ENCODE measurements around the gene ANO2.

The ANO2 gene

DNA sequence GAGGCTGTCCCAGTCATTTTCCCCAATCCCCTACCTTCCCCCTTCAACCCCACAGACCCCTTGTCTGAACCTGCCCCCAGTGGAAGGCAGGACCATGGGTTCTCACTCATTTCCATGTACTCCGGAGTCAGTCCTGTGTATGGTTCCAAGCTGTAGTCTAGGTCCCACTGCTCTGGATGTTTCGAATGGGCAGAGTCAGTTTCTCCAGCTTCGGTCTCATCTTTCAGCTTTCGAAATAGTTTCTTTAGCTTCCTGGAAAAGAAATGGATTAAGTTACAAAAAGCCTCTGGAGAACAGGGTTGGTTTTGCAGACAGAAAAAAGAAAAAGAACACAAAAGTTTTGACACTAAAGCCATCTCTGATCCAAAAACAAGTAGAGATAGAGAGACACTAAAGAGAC lies 345.7 kb downstream of the ANO2 start:
- Histone ChIP-seq H2AFZ (ENCODE audit: low read depth, low read length) (no peak overlapping the region), H3K27me3 (ENCODE audit: insufficient read depth, low read length) (no peaks in the 10 kb centered on the region), H3K4me3 (ENCODE audit: low read length) (no peak overlapping the region), H3K4me1 (ENCODE audit: insufficient read depth, low read length) (no peaks in the 10 kb centered on the region), H3K36me3 (ENCODE audit: insufficient read depth, low read length) (no peaks in the 10 kb centered on the region), H3K9me3 (ENCODE audit: low read length) (no peaks in the 10 kb centered on the region)

GRCh38 chr12:5593998-5594397 lies 351.1 kb downstream of the ANO2 start:
- Histone ChIP-seq H3K9me3 (ENCODE audit: low read length) (no peaks in the 10 kb centered on the region), H2AFZ (ENCODE audit: low read depth, low read length) (no peak overlapping the region), H3K36me3 (ENCODE audit: insufficient read depth, low read length) (no peaks in the 10 kb centered on the region)

DNA sequence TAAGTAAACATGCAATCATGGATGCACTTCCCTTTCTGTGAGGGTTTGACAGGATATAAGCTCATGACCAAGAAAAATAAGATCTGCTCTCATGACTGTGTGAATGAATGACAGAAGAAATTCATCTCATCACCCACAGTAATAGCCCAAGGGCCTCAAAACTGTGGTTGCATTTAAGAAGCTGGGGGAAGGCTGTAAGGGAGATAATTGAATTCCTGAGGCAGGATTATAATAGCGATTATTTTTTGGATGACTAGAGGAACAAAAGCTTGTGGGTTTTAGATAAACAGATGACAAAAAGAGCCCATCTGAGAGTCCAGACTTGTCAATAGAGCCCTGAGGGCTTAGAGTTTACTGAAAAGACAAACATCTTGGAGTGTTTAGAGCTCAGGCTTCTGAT lies 352.0 kb downstream of the ANO2 start:
- H3K27me3 ChIP-seq (ENCODE audit: insufficient read depth, low read length) = no peaks in the 10 kb centered on the region
- H2AFZ ChIP-seq (ENCODE audit: low read depth, low read length) = no peak overlapping the region
- no peaks in the 10 kb centered on the region for H3K9me3 ChIP-seq (ENCODE audit: low read length)
- H3K36me3 ChIP-seq (ENCODE audit: insufficient read depth, low read length) = no peaks in the 10 kb centered on the region
- H3K4me1 ChIP-seq (ENCODE audit: insufficient read depth, low read length) = peaks cover 10% of the 10 kb centered on the region
- H3K4me3 ChIP-seq (ENCODE audit: low read length) = no peak overlapping the region

More at GRCh38 chr12:5593998-5594397, 351.1 kb downstream of the ANO2 start:
- Histone ChIP-seq H3K4me3 (ENCODE audit: low read length) (no peak overlapping the region), H3K27me3 (ENCODE audit: insufficient read depth, low read length) (no peaks in the 10 kb centered on the region), H3K4me1 (ENCODE audit: insufficient read depth, low read length) (peaks cover 10% of the 10 kb centered on the region)

DNA sequence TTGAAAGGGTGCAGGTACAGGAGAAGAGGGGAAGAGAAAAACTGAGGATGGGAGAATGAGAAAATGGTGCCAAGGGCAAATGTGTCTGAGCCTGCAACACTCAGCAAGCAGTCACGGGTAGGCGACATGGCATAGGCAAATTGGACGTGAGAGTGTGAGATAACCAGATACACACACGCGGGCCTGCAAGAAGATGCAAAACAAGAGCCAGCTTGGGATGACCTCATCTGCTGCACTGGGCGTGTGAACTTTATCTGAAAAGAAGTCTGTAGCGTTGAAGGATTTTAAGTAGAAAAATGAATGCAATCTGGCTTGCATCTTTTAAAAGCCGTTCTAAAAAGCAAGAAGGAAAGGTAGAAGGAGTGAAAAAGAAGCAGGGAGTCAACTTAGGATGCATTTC lies 352.7 kb downstream of the ANO2 start:
- H3K27me3 ChIP-seq (ENCODE audit: insufficient read depth, low read length) = no peaks in the 10 kb centered on the region
- H3K4me3 ChIP-seq (ENCODE audit: low read length) = no peak overlapping the region
- H3K36me3 ChIP-seq (ENCODE audit: insufficient read depth, low read length) = no peaks in the 10 kb centered on the region

DNA sequence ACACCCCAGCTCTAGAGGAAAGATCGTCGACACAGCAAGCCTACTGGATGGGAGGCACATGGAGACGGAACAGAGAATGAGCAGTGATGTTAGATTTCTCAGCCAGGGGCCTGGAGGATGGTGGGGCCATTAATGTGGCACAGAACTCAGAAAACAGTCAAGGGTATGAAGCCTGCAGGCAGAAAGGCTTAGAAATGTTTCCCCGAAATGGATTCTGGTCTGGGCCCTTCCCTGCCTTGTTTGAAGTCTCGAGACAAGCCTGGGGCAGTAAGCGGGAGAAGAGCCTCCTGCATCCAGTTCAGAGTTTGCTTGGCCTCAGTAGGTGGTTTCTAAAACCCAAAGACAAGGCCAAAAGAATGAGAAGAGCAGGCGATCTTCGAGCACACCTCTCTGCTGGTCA lies 354.7 kb downstream of the ANO2 start:
- no peaks in the 10 kb centered on the region for H3K27me3 ChIP-seq (ENCODE audit: insufficient read depth, low read length)
- H2AFZ ChIP-seq (ENCODE audit: low read depth, low read length) = no peak overlapping the region
- H3K9me3 ChIP-seq (ENCODE audit: low read length) = no peaks in the 10 kb centered on the region
- no peaks in the 10 kb centered on the region for H3K36me3 ChIP-seq (ENCODE audit: insufficient read depth, low read length)
- H3K4me3 ChIP-seq (ENCODE audit: low read length) = no peak overlapping the region
- peaks cover 10% of the 10 kb centered on the region for H3K4me1 ChIP-seq (ENCODE audit: insufficient read depth, low read length)

More for the DNA sequence above, 352.7 kb downstream of the ANO2 start:
- peaks cover 10% of the 10 kb centered on the region for H3K4me1 ChIP-seq (ENCODE audit: insufficient read depth, low read length)
- no peaks in the 10 kb centered on the region for H3K9me3 ChIP-seq (ENCODE audit: low read length)
- H2AFZ ChIP-seq (ENCODE audit: low read depth, low read length) = no peak overlapping the region

DNA sequence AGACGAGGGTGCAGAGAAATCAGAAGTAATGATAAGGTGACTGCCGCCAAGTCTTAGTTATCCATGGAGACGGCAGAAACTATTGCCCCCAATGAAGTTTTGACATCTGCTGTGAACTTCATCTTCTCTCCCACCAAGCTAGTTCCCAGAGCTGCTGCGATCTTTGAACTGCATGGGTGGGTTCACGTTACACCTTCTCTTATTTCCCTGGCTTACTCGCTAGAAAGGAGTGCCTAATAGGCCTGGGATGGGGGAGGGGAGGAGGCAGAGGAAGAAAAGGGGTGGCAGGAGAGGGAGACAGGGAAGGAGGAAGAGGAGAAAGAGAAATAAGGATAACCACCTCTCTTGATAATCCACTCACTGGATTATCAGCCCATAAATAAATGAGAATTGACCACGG lies 356.0 kb downstream of the ANO2 start:
- Histone ChIP-seq H3K4me1 (ENCODE audit: insufficient read depth, low read length) (peaks cover 10% of the 10 kb centered on the region), H3K36me3 (ENCODE audit: insufficient read depth, low read length) (no peaks in the 10 kb centered on the region), H3K27me3 (ENCODE audit: insufficient read depth, low read length) (no peaks in the 10 kb centered on the region), H2AFZ (ENCODE audit: low read depth, low read length) (no peak overlapping the region), H3K4me3 (ENCODE audit: low read length) (no peak overlapping the region), H3K9me3 (ENCODE audit: low read length) (no peaks in the 10 kb centered on the region)

- no peak overlapping the region for H3K4me3 ChIP-seq (ENCODE audit: low read length)
- H3K36me3 ChIP-seq (ENCODE audit: insufficient read depth, low read length) = no peaks in the 10 kb centered on the region
- no peak overlapping the region for H2AFZ ChIP-seq (ENCODE audit: low read depth, low read length)
- H3K27me3 ChIP-seq (ENCODE audit: insufficient read depth, low read length) = no peaks in the 10 kb centered on the region
- peaks cover 10% of the 10 kb centered on the region for H3K4me1 ChIP-seq (ENCODE audit: insufficient read depth, low read length)
- no peaks in the 10 kb centered on the region for H3K9me3 ChIP-seq (ENCODE audit: low read length)
Observed at GRCh38 chr12:5588591-5588990, 356.5 kb downstream of the ANO2 start.

DNA sequence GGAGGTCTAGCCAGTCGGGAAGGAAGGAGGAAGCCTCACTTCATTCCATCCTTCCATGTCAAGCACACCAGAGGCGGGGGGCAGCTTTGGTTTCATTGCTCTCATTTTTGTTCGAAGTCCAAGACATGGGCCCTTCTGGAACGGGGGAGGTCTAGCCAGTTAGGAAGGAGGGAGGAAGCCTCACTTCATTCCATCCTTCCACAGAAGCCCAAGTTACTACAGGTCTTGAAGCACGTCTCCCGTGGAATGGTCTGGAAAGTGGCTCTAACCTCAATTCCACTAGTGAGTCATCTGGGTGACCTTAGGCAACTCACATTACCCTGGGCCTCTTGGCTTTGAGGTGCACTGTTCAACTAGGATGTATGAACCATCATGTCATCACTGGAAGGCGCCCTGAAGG lies 356.9 kb downstream of the ANO2 start:
- no peak overlapping the region for H3K4me3 ChIP-seq (ENCODE audit: low read length)
- peaks cover 9% of the 10 kb centered on the region for H3K4me1 ChIP-seq (ENCODE audit: insufficient read depth, low read length)
- no peaks in the 10 kb centered on the region for H3K36me3 ChIP-seq (ENCODE audit: insufficient read depth, low read length)
- no peak overlapping the region for H2AFZ ChIP-seq (ENCODE audit: low read depth, low read length)
- H3K27me3 ChIP-seq (ENCODE audit: insufficient read depth, low read length) = no peaks in the 10 kb centered on the region
- no peaks in the 10 kb centered on the region for H3K9me3 ChIP-seq (ENCODE audit: low read length)

- H2AFZ ChIP-seq (ENCODE audit: low read depth, low read length) = no peak overlapping the region
- H3K9me3 ChIP-seq (ENCODE audit: low read length) = no peaks in the 10 kb centered on the region
- H3K36me3 ChIP-seq (ENCODE audit: insufficient read depth, low read length) = no peaks in the 10 kb centered on the region
- H3K4me1 ChIP-seq (ENCODE audit: insufficient read depth, low read length) = peaks cover 5% of the 10 kb centered on the region
- H3K4me3 ChIP-seq (ENCODE audit: low read length) = no peak overlapping the region
- H3K27me3 ChIP-seq (ENCODE audit: insufficient read depth, low read length) = no peaks in the 10 kb centered on the region
Observed at GRCh38 chr12:5587711-5588121, 357.3 kb downstream of the ANO2 start.

DNA sequence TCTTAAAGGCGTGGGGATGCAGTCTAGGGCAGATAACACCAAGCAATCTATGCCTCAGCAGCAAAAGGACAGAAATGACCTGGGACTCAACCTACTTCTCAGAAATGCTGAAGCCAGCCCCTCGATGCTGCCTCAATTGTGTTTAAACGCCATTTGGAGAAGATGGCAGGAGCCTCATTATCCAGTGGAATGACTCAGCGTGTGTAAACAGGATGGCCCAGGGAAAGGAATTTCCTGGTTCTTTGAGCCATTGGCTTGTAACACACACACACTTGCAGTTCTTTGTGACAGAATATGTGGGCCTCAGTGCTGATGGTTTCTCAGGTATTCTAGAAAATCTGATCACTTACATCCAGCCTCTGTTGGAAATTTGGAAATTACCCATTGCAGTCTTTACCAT lies 358.9 kb downstream of the ANO2 start:
- H3K36me3 ChIP-seq (ENCODE audit: insufficient read depth, low read length) = no peaks in the 10 kb centered on the region
- H3K4me3 ChIP-seq (ENCODE audit: low read length) = no peak overlapping the region
- no peaks in the 10 kb centered on the region for H3K27me3 ChIP-seq (ENCODE audit: insufficient read depth, low read length)
- no peaks in the 10 kb centered on the region for H3K9me3 ChIP-seq (ENCODE audit: low read length)
- no peaks in the 10 kb centered on the region for H3K4me1 ChIP-seq (ENCODE audit: insufficient read depth, low read length)
- H2AFZ ChIP-seq (ENCODE audit: low read depth, low read length) = no peak overlapping the region

- Histone ChIP-seq H3K36me3 (ENCODE audit: insufficient read depth, low read length) (no peaks in the 10 kb centered on the region), H3K9me3 (ENCODE audit: low read length) (no peaks in the 10 kb centered on the region), H3K4me1 (ENCODE audit: insufficient read depth, low read length) (no peaks in the 10 kb centered on the region), H2AFZ (ENCODE audit: low read depth, low read length) (no peak overlapping the region), H3K27me3 (ENCODE audit: insufficient read depth, low read length) (no peaks in the 10 kb centered on the region), H3K4me3 (ENCODE audit: low read length) (no peak overlapping the region)
Observed at GRCh38 chr12:5585178-5585577, 359.9 kb downstream of the ANO2 start.

DNA sequence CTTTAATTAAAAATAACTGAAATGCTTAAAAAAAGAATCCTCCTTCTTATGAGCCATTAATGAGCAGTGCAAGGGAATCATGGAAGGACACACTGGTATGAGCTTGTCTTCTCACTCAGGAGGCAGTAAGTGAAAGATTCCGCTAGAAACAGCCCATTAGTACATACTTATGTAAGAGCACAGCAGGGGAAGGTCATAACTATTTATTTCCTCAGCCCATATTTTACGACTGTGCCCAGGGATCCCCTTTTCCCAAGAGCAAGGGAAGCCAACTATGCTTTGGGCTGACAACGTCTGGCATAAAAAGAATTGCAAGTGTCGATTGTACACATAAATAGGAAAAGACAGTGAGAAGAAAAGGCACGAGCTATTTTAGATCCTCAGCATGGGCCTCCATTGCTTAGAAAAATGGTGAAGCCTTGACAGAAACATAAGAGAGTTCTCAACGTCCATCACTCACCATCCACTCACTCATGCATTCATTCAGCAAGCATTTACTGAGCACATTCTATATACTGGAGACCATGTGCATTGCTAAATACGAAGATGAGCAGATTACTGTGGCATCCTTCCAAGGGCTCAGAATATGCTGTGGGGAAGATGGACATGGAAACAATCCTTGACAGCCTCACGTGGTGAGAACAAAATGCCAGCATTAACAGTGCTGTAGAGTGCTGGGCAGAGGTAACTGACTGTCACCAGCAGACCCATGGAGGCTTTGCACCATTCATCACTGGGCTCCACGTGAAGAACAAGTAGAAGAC lies 360.5 kb downstream of the ANO2 start:
- no peaks in the 10 kb centered on the region for H3K36me3 ChIP-seq (ENCODE audit: insufficient read depth, low read length)
- H3K4me3 ChIP-seq (ENCODE audit: low read length) = no peak overlapping the region
- no peaks in the 10 kb centered on the region for H3K27me3 ChIP-seq (ENCODE audit: insufficient read depth, low read length)
- H2AFZ ChIP-seq (ENCODE audit: low read depth, low read length) = no peak overlapping the region
- H3K9me3 ChIP-seq (ENCODE audit: low read length) = no peaks in the 10 kb centered on the region
- H3K4me1 ChIP-seq (ENCODE audit: insufficient read depth, low read length) = no peaks in the 10 kb centered on the region

DNA sequence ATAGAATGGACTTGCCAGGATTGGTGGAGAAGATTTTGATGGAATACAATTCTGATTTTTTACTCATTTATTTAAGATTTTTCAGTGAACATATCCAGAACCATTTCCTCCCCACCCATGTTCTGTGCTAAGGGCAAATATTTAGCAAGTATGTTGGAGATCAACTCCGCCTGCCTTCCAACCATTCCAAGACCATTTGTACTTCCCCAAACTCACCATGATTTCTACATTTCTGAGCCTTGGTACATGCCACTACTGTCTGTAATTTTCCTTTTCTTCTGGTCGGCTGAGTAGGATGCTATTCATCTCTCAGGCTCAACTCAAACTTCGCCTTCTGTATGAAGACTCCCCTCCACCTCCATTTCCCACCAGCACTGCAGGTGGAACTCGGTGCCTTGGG lies 362.5 kb downstream of the ANO2 start:
- Histone ChIP-seq H3K4me1 (ENCODE audit: insufficient read depth, low read length) (no peaks in the 10 kb centered on the region), H3K36me3 (ENCODE audit: insufficient read depth, low read length) (no peaks in the 10 kb centered on the region), H3K27me3 (ENCODE audit: insufficient read depth, low read length) (no peaks in the 10 kb centered on the region), H3K9me3 (ENCODE audit: low read length) (no peaks in the 10 kb centered on the region), H2AFZ (ENCODE audit: low read depth, low read length) (no peak overlapping the region), H3K4me3 (ENCODE audit: low read length) (no peak overlapping the region)

DNA sequence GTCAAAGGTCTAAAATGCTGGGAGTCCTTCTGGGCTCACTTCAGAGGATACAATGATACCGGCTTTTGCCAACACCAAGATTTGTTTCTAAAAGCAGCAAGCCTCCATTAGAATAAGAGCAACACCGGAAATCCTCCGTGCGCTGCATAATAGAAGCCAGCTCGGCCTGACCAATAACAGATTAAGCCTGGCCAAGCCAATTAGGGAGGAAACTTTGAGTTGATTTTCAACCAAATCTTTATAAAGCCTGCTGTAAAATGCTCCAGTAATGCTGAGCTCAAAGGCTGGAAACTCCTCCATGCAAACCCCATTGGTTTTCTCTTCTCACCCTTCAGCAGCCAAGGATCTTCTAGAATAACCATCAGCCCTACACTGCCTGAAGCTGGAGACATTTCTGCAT lies 363.0 kb downstream of the ANO2 start:
- H3K4me1 ChIP-seq (ENCODE audit: insufficient read depth, low read length) = no peaks in the 10 kb centered on the region
- no peaks in the 10 kb centered on the region for H3K9me3 ChIP-seq (ENCODE audit: low read length)
- no peaks in the 10 kb centered on the region for H3K27me3 ChIP-seq (ENCODE audit: insufficient read depth, low read length)
- no peak overlapping the region for H3K4me3 ChIP-seq (ENCODE audit: low read length)
- no peak overlapping the region for H2AFZ ChIP-seq (ENCODE audit: low read depth, low read length)
- no peaks in the 10 kb centered on the region for H3K36me3 ChIP-seq (ENCODE audit: insufficient read depth, low read length)

Measured in neuron (in vitro differentiated cells).